ENCODE results near the gene LTO1.

Gene LTO1

DNA sequence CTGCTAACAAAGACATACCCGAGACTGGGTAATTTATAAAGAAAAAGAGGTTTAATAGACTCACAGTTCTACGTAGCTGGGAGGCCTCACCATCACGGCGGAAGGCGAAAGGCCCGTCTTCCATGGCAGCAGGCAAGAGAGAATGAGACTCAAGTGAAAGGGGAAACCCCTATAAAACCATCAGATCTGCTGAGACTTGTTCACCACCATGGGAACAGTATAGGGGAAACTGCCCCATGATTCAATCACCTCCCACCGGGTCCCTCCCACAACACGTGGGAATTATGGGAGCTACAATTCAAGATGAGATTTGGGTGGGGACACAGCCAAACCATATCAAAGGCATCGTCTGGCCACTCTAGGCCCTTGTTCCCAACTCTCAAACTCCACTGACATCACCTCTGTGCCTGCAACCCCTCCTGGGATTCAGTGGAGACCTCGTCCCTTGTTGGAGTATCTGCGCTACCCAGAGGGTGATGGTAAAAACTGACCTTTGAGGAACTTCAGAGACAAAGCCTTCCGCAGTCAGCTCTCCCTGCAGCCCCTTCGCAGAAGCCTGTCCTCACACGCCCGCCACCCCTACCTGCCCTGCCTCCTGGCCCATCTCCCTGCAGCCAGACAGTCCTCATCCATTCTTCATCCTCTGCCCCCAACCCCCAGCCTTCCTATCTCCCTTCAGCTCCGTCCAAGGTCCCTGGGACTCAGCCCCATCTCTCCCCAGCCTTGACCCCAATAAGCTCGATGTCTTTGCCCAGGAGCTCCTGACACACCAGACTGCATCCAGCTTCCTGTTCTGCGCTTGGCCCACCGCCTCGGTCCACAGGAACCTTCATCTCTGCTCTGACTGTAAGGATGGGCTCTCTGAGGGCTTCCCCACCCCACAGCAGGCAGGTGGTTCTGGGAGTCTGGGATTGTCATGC, 18.4 kb downstream of the LTO1 start:
- no peak for DNase-seq

DNA sequence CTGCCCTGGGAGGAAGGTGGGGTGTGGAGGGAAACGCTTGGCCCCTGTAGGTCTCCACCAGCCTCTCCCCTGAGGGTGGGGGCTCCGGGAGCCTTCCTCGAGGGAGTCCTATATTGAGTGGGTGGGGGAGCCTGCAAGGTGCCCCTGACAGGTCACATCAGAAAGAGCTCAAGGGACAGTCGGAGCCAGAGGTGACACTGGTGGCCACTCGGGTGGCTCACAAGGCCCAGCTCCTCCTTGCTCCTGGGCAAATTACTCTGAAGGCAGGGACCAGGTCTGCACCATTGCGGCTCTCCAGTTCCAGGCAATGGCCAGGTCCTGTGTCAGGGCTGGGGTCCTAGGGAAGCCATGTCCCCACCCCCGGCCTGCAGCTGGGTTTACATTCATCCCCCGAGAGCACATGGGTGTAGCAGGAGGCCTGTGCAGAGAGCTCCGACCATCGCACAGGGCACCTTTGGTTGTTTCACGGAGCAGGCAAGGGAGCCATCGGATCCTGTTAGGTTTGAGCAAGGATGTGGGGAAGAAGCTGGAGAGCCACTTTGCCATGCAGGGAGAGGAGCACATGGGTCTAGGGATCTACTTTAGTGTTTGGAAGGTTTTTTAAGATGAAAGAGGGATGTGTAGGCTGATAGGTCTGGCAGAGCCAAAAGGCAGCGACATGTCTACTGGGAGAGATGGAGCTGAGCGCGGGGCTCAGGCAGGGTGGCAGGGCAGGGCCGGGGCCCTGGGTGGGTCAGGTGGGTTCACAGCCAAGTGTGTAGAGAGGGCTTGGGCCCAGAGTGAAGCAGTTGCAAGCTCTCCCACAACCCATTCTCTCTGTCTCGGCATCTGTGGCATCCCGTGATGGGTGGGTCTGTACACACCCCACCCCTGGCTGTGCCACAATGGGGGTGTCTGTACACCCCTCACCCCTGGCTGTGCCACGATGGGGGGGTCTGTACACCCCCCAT, 19.4 kb downstream of the LTO1 start:
- no peak for DNase-seq

DNA sequence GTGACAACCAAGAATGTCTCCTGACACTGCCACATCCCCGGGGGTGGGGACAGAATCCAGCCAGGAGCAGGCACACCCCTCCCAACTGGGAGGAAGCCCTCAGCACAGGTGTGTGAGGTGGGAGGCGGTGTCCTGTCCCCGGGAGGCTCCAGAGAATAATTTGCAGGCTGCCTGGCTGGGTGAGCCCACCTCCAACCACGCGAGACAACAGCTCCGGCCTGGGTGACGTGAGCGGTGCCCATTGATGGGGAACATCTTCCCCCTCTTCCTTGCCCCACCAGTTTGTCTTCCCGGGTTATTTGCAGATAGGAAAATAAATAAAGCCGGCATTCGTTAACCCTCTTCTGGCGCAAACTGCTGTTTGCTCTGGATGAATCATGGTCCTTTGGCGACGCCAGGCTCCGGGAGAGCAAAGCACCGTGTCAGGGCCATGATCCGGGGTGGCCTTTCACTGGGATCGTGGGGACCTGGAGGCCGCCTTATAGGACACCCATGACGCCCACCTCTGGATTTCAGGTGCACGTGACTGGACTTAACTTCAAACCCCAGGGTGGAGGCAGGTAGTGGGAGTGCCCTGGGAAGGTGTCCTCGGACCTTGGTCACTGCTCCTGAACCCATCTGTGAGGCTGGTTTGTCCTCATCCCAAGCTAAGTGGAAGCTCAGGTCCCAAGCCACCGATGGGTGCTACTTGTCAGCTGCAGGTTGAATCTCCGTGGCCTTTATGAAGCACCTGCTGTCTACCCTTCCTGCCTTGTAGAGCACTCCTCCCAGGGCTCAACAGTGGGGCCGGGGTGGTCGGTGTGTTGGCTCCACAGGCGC, 20.3 kb downstream of the LTO1 start:
- DNase-seq: no peak

DNA sequence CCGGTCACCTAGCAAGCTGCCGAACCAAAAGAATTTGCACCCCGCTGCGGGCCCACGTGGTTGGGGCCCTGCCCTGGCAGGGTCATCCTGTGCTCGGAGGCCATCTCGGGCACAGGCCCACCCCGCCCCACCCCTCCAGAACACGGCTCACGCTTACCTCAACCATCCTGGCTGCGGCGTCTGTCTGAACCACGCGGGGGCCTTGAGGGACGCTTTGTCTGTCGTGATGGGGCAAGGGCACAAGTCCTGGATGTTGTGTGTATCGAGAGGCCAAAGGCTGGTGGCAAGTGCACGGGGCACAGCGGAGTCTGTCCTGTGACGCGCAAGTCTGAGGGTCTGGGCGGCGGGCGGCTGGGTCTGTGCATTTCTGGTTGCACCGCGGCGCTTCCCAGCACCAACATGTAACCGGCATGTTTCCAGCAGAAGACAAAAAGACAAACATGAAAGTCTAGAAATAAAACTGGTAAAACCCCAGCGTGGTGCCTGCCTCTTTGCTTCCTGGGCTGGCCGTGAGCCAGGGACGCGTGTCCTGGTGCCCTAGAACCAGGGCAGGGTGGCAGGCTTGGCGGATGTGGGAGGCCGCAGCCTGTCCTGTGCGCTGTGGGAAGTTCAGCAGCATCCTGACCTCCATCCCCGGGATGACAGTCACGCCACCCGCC, 21.0 kb downstream of the LTO1 start:
- no peak for DNase-seq

DNA sequence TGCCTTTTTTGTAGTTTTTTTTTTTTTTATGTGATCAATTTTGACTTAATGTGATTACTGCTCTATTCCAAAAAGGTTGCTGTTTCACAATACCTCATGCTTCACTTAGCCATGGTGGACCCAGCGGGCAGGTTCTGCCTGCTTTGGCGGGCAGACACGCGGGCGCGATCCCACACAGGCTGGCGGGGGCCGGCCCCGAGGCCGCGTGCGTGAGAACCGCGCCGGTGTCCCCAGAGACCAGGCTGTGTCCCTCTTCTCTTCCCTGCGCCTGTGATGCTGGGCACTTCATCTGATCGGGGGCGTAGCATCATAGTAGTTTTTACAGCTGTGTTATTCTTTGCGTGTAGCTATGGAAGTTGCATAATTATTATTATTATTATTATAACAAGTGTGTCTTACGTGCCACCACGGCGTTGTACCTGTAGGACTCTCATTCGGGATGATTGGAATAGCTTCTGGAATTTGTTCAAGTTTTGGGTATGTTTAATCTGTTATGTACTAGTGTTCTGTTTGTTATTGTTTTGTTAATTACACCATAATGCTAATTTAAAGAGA, 21.7 kb downstream of the LTO1 start:
- DNase-seq: no peak

DNA sequence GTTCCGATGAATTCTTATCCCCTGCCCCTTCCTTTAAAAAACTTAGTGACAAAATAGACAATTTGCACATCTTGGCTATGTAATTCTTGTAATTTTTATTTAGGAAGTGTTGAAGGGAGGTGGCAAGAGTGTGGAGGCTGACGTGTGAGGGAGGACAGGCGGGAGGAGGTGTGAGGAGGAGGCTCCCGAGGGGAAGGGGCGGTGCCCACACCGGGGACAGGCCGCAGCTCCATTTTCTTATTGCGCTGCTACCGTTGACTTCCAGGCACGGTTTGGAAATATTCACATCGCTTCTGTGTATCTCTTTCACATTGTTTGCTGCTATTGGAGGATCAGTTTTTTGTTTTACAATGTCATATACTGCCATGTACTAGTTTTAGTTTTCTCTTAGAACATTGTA, 22.2 kb downstream of the LTO1 start:
- no peak for DNase-seq

DNA sequence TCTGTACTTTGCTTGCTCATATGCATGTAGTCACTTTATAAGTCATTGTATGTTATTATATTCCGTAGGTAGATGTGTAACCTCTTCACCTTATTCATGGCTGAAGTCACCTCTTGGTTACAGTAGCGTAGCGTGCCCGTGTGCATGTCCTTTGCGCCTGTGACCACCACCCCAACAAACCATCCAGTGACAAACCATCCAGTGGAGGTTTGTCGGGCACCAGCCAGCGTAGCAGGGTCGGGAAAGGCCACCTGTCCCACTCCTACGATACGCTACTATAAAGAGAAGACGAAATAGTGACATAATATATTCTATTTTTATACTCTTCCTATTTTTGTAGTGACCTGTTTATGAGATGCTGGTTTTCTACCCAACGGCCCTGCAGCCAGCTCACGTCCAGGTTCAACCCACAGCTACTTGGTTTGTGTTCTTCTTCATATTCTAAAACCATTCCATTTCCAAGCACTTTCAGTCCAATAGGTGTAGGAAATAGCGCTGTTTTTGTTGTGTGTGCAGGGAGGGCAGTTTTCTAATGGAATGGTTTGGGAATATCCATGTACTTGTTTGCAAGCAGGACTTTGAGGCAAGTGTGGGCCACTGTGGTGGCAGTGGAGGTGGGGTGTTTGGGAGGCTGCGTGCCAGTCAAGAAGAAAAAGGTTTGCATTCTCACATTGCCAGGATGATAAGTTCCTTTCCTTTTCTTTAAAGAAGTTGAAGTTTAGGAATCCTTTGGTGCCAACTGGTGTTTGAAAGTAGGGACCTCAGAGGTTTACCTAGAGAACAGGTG, 23.1 kb downstream of the LTO1 start:
- no peak for DNase-seq

DNA sequence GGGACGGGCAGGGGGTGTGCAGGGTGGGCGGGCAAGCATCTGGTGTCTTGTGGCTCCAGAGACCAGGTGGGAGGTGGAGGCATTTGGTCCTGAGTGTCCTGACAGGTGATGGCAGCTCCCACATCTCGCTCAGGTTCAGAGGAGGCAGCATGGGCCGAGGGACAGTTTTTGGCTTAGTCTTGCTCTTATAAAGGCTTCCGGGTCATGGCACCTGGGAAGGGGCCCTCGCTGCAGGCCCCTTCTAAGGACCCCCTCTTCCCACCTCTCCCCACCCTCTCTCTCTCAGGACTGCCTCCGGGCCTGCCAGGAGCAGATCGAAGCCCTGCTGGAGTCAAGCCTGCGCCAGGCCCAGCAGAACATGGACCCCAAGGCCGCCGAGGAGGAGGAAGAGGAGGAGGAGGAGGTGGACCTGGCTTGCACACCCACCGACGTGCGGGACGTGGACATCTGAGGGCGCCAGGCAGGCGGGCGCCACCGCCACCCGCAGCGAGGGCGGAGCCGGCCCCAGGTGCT, 24.3 kb downstream of the LTO1 start:
- DNase-seq: no peak

DNA sequence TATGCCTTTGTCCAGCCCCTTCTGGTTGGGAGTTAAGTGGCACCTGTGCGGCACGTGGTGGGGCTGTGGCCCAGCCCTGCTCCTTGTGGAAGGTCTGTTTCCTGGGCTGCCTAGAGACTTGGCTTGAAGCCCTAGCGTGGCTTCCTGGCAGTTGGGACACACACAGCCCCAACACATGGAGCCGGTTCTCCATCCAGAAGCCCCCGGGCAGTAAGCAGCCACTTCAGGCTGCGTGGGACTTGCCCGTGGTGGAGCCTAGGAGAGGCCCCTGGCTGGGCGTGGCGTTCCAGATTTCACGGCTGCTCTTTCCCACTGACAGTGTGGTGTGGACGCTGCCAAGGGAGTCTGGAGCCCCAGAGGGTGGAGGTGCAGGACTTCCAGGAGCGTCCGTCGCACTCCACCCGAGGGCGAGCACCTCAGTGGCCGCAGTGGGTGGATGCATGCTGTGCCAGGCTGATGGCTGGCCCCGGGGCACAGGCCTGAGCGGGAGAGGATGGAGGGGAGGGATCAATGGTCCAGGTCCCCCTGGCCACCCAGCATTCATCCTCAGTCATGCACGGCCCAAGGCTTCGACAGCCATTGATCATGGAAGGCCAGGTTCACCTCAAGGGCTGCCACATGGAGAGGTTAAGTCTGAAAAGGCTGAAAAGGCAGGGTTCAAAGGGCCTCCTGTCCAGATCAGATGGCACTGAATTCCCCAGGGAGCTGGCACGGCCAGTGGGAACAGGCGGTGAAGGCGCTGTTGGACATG, 24.9 kb downstream of the LTO1 start:
- no peak for DNase-seq

DNA sequence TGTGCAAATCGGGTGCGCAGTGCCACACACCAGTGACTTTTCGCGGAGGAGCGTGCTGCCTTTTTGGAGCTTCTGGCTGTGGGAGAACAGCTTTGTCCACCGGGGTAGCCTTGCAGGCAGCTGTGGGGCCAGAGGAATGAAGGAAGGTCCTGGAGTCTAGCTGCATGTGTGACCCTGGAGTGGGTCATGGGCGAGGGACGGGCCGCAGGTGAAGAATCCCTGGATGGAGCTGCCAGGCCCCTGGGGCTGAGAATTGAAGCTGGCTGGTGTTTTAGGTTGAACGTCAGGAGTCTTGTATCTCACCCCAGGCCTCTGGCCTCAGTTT, 25.6 kb downstream of the LTO1 start:
- DNase-seq: no peak

DNA sequence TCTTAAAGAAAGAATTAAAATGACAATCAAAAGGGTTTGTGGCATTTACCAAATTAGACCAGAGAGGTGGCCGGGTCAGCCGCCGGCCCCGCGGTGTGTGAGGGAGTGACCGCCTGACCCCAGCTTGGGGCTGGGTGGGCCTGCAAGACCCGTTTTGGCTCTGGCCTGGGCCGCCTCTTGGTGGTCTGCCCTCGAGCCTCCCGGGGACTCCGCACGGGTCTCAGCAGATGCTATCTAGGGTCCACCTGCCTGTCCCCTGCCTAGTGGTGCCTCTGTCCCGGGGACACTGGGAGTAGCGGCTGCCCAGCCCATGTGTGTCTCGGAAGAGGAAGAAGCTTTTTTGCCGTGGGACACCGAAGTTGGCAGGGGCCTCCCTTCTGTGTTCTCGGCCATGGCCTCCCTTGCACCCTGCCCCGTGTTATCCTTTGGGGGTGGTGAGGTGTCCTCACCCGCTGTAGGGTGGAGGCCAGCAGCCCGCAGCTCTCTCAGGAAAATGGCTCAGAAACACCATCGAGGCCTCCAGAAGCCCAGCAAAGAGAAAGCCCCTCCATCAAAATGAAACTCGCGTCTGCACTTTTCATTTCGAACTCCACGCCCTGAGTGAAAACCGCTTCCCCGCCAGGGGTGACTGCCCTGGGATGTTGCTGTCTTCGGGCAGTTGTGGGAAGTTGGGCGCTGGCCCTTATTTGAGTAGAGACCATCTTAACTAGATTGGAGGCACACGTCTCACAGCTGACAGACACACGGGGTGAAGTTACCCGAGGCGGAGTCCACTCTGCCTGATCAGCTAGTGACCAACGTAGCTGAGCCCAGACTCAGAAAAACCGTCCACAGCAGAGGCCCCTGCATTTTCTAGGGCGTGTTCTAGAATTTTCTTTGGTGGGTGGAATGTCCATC, 26.2 kb downstream of the LTO1 start:
- no peak for DNase-seq

DNA sequence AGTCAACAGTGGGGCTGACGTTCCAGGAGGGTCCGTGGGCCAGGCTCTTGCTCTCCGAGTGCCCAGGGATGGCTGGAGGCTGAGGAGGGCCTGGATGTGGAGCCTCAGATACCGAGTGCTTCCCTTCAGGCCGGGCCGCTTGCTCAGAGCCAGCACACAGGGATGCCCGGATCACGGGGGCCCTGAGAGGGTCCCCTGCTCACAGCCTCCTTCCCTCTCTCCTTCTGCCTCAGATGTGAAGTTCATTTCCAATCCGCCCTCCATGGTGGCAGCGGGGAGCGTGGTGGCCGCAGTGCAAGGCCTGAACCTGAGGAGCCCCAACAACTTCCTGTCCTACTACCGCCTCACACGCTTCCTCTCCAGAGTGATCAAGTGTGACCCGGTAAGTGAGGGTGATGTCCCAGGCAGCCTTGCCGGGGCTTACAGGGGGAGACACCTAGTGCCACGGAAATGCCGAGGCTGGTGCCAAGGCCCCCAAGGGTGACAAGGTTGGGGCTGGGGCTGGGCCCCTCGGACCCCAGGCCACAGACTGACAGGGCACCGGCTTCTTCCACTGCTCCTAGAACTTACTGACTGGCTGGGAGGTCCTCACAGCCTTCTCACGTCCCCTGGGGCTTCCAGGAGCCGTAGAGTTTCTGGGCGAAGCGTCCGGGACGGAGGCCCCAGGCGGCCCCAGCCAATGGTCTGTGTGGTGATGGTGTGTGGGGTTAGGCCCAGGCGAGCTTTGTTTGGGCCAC, 27.2 kb downstream of the LTO1 start:
- no peak for DNase-seq

DNA sequence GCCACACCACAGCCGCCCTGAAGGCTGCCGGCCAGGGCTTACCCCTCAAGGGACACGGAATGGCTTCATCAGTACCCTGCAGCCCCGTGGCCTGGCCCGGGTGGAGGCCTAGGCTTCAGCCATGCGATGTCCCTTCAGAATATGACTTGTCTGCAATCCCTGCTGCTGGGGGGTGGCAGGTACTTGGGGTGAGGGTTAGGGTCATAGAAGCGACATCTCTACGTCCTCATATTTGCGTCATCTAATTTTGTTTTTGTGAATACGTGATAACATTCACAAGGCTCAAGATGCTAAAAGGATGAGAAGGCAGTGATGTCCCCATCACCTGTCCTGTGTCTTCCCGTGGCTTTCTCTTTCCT, 27.8 kb downstream of the LTO1 start:
- no peak for DNase-seq

DNA sequence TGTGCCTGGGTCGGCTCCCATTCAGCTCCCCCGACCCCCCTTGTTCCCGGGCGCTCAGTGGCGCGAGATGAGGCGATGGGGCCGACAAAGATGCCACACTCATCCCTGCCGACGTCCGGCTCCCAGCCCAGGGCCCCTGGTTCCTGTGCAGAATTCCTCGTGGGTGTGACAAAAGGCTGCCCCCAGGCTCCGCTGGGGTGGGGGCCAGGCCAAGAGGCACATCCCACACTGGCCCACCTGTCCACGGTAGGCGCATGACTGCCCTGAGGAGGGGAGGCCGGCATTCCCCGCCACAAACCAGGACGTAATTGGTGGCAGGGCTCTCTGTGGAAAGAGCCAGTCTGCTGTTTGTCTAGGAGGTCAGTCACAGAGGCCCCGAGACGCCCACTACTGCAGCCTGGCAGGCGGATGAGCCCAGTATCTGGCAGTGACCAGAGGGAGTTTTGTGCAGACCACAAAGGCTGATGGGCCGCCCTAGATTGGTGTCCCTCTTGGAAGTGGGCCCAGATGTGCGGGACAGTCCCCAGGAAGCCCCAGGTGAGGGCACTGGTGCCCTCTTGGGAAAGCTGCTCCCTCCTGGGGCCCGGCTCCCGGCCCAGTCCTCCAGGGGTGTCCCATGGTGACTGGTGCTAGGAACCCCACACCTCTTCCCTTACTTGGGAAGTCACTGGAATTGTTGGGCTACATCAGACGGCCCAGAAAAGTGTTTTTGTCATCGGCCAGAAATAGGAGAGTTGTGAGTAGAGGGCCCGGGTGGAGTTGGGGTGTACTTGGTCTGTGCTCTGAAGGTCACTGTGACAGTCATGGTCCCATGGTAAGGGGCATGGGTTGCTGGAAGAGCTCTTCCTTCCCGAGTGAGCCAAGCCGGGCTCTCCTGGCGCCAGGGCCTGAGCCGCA, 28.4 kb downstream of the LTO1 start:
- no peak for DNase-seq

DNA sequence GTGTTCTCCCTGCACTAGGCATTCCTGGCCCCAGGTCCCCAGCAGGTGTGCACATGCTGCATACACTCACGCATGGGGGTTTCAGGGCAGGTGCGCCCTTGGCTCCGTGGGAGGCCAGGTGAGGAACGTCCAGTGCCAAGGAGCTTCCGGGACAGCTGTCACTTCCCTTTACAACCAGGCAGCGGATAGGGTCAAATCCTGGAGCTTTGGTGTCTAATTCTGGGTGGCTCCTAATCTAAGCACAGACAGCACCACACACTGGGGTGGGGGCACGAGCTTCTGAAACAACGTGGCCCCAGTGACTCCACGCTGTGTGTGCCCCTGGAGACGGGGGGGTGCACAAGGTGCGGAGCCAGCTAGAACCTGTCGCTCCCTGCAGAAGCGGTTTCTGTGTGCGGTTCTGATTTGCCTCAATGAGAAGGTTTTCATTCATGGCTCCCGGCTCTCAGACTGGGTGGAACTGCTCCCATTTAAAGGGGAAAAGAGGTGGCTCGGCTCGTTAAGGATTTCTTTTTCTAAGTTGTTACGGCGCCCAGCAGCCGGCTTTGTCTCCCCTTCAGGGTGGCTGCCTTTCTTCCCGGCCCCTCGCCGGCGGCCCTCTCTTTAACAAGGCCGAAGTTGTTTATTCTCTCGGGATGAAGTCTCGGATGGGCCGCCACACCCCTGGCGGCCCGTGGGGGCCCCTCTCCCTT, 29.2 kb downstream of the LTO1 start:
- DNase-seq: no peak

DNA sequence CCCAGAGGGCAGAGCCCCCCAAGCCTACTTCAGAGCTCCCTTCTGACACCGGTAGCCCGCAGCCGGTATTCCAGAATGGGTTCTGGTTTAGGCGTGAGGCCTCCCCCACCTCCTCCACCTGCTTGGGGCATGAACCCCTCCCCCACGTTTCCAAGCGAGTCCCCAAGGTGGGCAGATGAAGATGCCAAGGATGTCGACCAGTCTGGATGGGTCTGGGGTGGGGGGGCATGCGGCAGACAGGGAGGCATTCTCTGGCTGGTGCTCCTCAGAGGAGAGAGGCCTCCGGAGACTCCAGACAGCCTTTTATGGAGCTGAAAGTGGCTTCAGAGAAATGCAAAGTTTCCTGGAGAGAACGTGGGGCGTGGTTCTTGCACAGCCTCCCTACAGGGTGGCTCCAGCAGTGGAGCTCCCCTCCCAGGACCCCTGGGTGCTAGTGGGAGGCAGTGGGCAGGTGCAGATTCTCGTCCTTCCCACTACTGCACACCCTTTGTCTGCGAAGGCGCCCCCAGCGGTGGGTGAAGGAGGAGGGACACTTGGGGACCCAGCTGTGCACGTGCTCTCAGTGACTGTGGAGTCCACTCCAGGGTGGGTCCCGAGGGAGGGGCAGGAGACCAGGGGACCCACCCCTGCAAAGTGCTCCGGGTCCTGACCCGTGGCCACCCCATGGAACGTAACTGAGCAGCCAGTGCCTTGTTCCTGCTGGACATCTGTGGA, 30.0 kb downstream of the LTO1 start:
- no peak for DNase-seq
